ENCODE data around the gene NTMT1.

GRCh38 chr9:129632460-129632859, 6.5 kb downstream of the NTMT1 start:
- TF ChIP-seq CTCF (IDR thresholded peaks at IDR 0.05) (no peak), POLR2A (IDR thresholded peaks at IDR 0.05) (no peak)

Measured in thyroid gland (tissue), 4 donors.